H9 (cell line): ENCODE measurements around the gene TTN. TPM values are rescaled to one million over a fixed set of nuclear protein-coding genes. Genes with fewer than 3 reads are reported as not detected.

Source experiments
- DNase-seq: peaks from one replicate; pipeline ENCODE4 v3.0.0-alpha.2; 2017
- H2AFZ ChIP-seq: one replicate; pipeline ENCODE4 v1.6.1; 2013; ENCODE audit warnings: mild to moderate bottlenecking, low read length, control low read depth, moderate library complexity
- H2AK5ac ChIP-seq: 2 replicates; pipeline ENCODE4 v1.6.1; 2013; ENCODE audit warnings: low read length, control low read depth, mixed read lengths; ENCODE audit not compliant: insufficient read length
- H2BK120ac ChIP-seq: one replicate; pipeline ENCODE4 v1.6.1; 2013; ENCODE audit warnings: low read depth, mild to moderate bottlenecking, low read length, control low read depth, inconsistent platforms; ENCODE audit not compliant: poor library complexity, severe bottlenecking
- H2BK12ac ChIP-seq: 2 replicates; pipeline ENCODE4 v1.6.1; 2013; ENCODE audit warnings: low read length, control low read depth, mixed read lengths, low read depth; ENCODE audit not compliant: insufficient read length
- H2BK15ac ChIP-seq: 2 replicates; pipeline ENCODE4 v1.6.1; 2013; ENCODE audit warnings: low read depth, low read length, control low read depth
- H2BK20ac ChIP-seq: one replicate; pipeline ENCODE4 v1.6.1; 2013; ENCODE audit warnings: low read depth, mild to moderate bottlenecking, low read length, control low read depth, inconsistent platforms; ENCODE audit not compliant: poor library complexity, severe bottlenecking
- H2BK5ac ChIP-seq: 2 replicates; pipeline ENCODE4 v1.6.1; 2013; ENCODE audit warnings: low read length, control low read depth, mixed read lengths; ENCODE audit not compliant: insufficient read length
- H3K14ac ChIP-seq: 2 replicates; pipeline ENCODE4 v1.6.1; 2013; ENCODE audit warnings: low read length, control low read depth; ENCODE audit not compliant: insufficient read depth
- H3K18ac ChIP-seq: 2 replicates; pipeline ENCODE4 v1.6.1; 2013; ENCODE audit warnings: low read depth, mild to moderate bottlenecking, mixed read lengths, low read length, control low read depth; ENCODE audit not compliant: insufficient read length
- H3K23ac ChIP-seq: 2 replicates; pipeline ENCODE4 v1.6.1; 2013; ENCODE audit warnings: low read length, control low read depth, mixed read lengths, low read depth; ENCODE audit not compliant: insufficient read length
- H3K23me2 ChIP-seq: 2 replicates; pipeline ENCODE4 v1.6.1; 2013; ENCODE audit warnings: low read depth, mild to moderate bottlenecking, mixed read lengths, low read length, control low read depth; ENCODE audit not compliant: insufficient read length, poor library complexity, severe bottlenecking
- H3K27ac ChIP-seq: 2 replicates; pipeline ENCODE4 v1.5.1; 2013; ENCODE audit warnings: low read length, control low read depth, mixed read lengths, low read depth; ENCODE audit not compliant: insufficient read length
- H3K27me3 ChIP-seq: 2 replicates; pipeline ENCODE4 v1.6.1; 2013; ENCODE audit warnings: low read length, control low read depth, inconsistent platforms; ENCODE audit not compliant: insufficient read depth
- H3K4ac ChIP-seq: 2 replicates; pipeline ENCODE4 v1.6.1; 2013; ENCODE audit warnings: low read depth, mild to moderate bottlenecking, control low read depth, inconsistent platforms, low read length, moderate library complexity
- H3K4me1 ChIP-seq: 2 replicates; pipeline ENCODE4 v1.6.1; 2013; ENCODE audit warnings: low read length, control low read depth, inconsistent platforms; ENCODE audit not compliant: insufficient read depth
- H3K4me2 ChIP-seq: 2 replicates; pipeline ENCODE4 v1.6.1; 2013; ENCODE audit warnings: low read length, control low read depth, mixed read lengths; ENCODE audit not compliant: insufficient read length, insufficient read depth
- H3K56ac ChIP-seq: 2 replicates; pipeline ENCODE4 v1.6.1; 2013; ENCODE audit warnings: low read depth, mild to moderate bottlenecking, mixed read lengths, low read length, control low read depth; ENCODE audit not compliant: insufficient read length
- H3K79me1 ChIP-seq: 2 replicates; pipeline ENCODE4 v1.6.1; 2013; ENCODE audit warnings: low read depth, mild to moderate bottlenecking, moderate library complexity, low read length, control low read depth, inconsistent platforms; ENCODE audit not compliant: insufficient read depth, poor library complexity, severe bottlenecking
- H3K79me2 ChIP-seq: 2 replicates; pipeline ENCODE4 v1.6.1; 2013; ENCODE audit warnings: low read length, control low read depth, inconsistent platforms; ENCODE audit not compliant: insufficient read depth
- H3K9ac ChIP-seq: 2 replicates; pipeline ENCODE4 v1.6.1; 2013; ENCODE audit warnings: low read length, control low read depth, mixed read lengths; ENCODE audit not compliant: insufficient read length; ENCODE audit errors: extremely low read depth
- H3K9me3 ChIP-seq: one replicate; pipeline ENCODE4 v1.6.1; 2013; ENCODE audit warnings: low read depth, low read length, inconsistent platforms; ENCODE audit not compliant: control insufficient read depth
- H3T11ph ChIP-seq: one replicate; pipeline ENCODE4 v1.6.1; 2013; ENCODE audit warnings: mild to moderate bottlenecking, low read length, control low read depth, inconsistent platforms
- H4K20me1 ChIP-seq: one replicate; pipeline ENCODE4 v1.6.1; 2013; ENCODE audit not compliant: control insufficient read depth, insufficient read length, insufficient read depth
- H4K5ac ChIP-seq: 2 replicates; pipeline ENCODE4 v1.6.1; 2013; ENCODE audit warnings: low read depth, mild to moderate bottlenecking, mixed read lengths, low read length, control low read depth; ENCODE audit not compliant: insufficient read length
- H4K8ac ChIP-seq: replicated peaks from 2 replicates; pipeline ENCODE4 v1.6.1; 2013; ENCODE audit warnings: low read length, control low read depth, mixed read lengths, low read depth; ENCODE audit not compliant: insufficient read length
- H4K91ac ChIP-seq: 2 replicates; pipeline ENCODE4 v1.6.1; 2013; ENCODE audit warnings: low read depth, mild to moderate bottlenecking, moderate library complexity, mixed read lengths, low read length, control low read depth; ENCODE audit not compliant: insufficient read length
- H3K27ac Mint-ChIP-seq, 3 experiments: 2 replicates in 2 of 3; 3 replicates in 1 of 3; pipeline ENCODE4 v1.8.0; 2020 to 2021; ENCODE audit warnings: mixed read lengths in 3 of 3, mild to moderate bottlenecking in 1 of 3, moderate library complexity in 1 of 3
- H3K27me3 Mint-ChIP-seq: 2 replicates; pipeline ENCODE4 v1.8.0; 2021; ENCODE audit warnings: low read depth, mild to moderate bottlenecking, moderate library complexity, mixed read lengths
- H3K36me3 Mint-ChIP-seq, 3 experiments: 2 replicates in 2 of 3; 3 replicates in 1 of 3; pipeline ENCODE4 v1.8.0; 2020 to 2021; ENCODE audit warnings: low read depth in 3 of 3, mixed read lengths in 3 of 3; ENCODE audit not compliant: insufficient read depth in 1 of 3
- H3K4me1 Mint-ChIP-seq, 2 experiments: 2 replicates each; pipeline ENCODE4 v1.8.0; 2020; ENCODE audit warnings: mixed read lengths in 2 of 2
- H3K4me3 Mint-ChIP-seq, 2 experiments: 2 replicates in 1 of 2; 3 replicates in 1 of 2; pipeline ENCODE4 v1.8.0; 2020 to 2021; ENCODE audit warnings: mild to moderate bottlenecking in 2 of 2, mixed read lengths in 2 of 2, moderate library complexity in 1 of 2
- H3K9me3 Mint-ChIP-seq, 2 experiments: 2 replicates in 1 of 2; 3 replicates in 1 of 2; pipeline ENCODE4 v1.8.0; 2020; ENCODE audit warnings: mild to moderate bottlenecking in 2 of 2, mixed read lengths in 2 of 2, moderate library complexity in 1 of 2
- CTCF ChIP-seq: fragments of 200-600 bp; sonication (generic); conservative IDR thresholded peaks from 3 replicates; pipeline ENCODE4 v1.8.0; 2021; ENCODE audit warnings: antibody characterized with exemption, mild to moderate bottlenecking
- WGBS: extraction: QIAGEN DNeasy Blood & Tissue Kit; methylation state at CpG from one replicate; pipeline ENCODE4 v1.1.7; 2013; ENCODE audit warnings: missing lambda C conversion rate, low lambda C conversion rate, mixed read lengths; ENCODE audit not compliant: insufficient read length; ENCODE audit errors: extremely low coverage; 5-methylcytosine and 5-hydroxymethylcytosine counted together
- total RNA-seq: library from RNA; stranded (reverse); gene quantifications from 2 replicates; pipeline ENCODE4 v1.2.1, GENCODE V29; 2021

Gene TTN
- total RNA-seq, 1 experiment from 2014 or later, result 0.70 TPM

- no peak overlapping the region for H2BK15ac ChIP-seq
- no peaks in the 10 kb centered on the region for H3K79me1 ChIP-seq
- DNase-seq, result no peak
- no peak overlapping the region for H2BK120ac ChIP-seq
- H3K27ac Mint-ChIP-seq, result no peak overlapping the region
- no peak overlapping the region for H3K27ac ChIP-seq
- H3K23me2 ChIP-seq, result no peaks in the 10 kb centered on the region
- H2AFZ ChIP-seq, result no peak overlapping the region
- H3K23ac ChIP-seq, result no peak overlapping the region
- no peak overlapping the region for H2BK5ac ChIP-seq
- no peaks in the 10 kb centered on the region for H4K20me1 ChIP-seq
- no peaks in the 10 kb centered on the region for H3K27me3 ChIP-seq
- no peak for TF ChIP-seq CTCF
- no peak overlapping the region for H2BK20ac ChIP-seq
- H3K36me3 Mint-ChIP-seq, result no peaks in the 10 kb centered on the region
- H3K4me3 Mint-ChIP-seq, result no peak overlapping the region
- H4K91ac ChIP-seq, result no peak overlapping the region
- H2AK5ac ChIP-seq, result no peak overlapping the region
- H3K9me3 Mint-ChIP-seq, result no peaks in the 10 kb centered on the region
- H3K9me3 ChIP-seq, result no peaks in the 10 kb centered on the region
- no peak overlapping the region for H3K9ac ChIP-seq
- no CpG with 5 or more reads among the region's 2 CpGs for WGBS
- no peaks in the 10 kb centered on the region for H3K27me3 Mint-ChIP-seq
- H3K79me2 ChIP-seq, result no peaks in the 10 kb centered on the region
- H3K4me1 Mint-ChIP-seq, result no peaks in the 10 kb centered on the region
- no peak overlapping the region for H3K56ac ChIP-seq
- no peak overlapping the region for H4K5ac ChIP-seq
- no peak overlapping the region for H3T11ph ChIP-seq
- H3K14ac ChIP-seq, result no peak overlapping the region
- no peak overlapping the region for H4K8ac ChIP-seq
- H2BK12ac ChIP-seq, result no peak overlapping the region
- no peak overlapping the region for H3K4me2 ChIP-seq
- H3K18ac ChIP-seq, result no peak overlapping the region
- no peaks in the 10 kb centered on the region for H3K4me1 ChIP-seq
- no peak overlapping the region for H3K4ac ChIP-seq
These were observed 50.4 kb downstream of the TTN start for GRCh38 chr2:178756843-178757242.
